LNCAP (cell line): ENCODE measurements around the gene ENTREP3.

Experiments used
- TF ChIP-seq, protein P1 (sequence below): fragments of 450-650 bp; IDR thresholded peaks from 2 replicates; pipeline ENCODE4 v1.5.1; 2017; ENCODE audit warnings: mild to moderate bottlenecking

ENTREP3 gene

DNA sequence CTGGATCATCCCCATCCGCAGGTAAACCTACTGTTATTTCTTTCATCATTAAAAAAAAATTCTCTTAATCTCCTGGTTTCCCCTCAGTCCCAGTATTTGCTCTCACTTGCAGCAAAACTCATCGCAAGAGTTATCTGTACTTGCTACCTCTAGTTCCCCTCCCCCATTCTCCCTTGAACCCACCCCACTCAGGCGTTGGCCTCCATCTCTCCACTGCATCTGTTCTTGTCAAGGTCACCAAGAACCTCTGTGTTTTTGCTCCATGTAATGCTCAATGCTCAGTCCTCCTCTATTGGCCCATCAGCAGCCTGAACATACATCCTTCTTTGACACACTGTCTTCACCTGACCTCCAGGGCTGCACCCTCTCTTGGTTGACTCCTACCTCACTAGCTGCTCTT is 41.4 kb upstream of the ENTREP3 start:
- TF ChIP-seq, protein P1, sequence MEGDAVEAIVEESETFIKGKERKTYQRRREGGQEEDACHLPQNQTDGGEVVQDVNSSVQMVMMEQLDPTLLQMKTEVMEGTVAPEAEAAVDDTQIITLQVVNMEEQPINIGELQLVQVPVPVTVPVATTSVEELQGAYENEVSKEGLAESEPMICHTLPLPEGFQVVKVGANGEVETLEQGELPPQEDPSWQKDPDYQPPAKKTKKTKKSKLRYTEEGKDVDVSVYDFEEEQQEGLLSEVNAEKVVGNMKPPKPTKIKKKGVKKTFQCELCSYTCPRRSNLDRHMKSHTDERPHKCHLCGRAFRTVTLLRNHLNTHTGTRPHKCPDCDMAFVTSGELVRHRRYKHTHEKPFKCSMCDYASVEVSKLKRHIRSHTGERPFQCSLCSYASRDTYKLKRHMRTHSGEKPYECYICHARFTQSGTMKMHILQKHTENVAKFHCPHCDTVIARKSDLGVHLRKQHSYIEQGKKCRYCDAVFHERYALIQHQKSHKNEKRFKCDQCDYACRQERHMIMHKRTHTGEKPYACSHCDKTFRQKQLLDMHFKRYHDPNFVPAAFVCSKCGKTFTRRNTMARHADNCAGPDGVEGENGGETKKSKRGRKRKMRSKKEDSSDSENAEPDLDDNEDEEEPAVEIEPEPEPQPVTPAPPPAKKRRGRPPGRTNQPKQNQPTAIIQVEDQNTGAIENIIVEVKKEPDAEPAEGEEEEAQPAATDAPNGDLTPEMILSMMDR, result no peak

DNA sequence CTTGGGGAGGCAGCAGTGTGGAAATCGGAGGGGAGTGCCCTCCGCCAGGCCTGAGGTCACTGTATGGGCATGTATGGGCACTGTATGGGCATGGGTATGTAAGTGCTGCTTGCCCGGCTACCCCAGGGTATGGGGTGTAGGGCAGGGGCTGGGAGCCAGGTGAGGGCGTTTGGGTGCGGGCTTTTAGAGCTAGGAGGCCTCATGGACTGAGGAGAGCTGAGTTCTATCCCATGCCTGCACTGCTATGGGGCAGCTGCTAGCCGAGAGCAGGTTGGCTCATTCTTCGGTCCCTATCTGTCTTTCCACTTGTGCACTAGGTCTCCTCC is 40.6 kb upstream of the ENTREP3 start:
- TF ChIP-seq, protein P1, result no peak

DNA sequence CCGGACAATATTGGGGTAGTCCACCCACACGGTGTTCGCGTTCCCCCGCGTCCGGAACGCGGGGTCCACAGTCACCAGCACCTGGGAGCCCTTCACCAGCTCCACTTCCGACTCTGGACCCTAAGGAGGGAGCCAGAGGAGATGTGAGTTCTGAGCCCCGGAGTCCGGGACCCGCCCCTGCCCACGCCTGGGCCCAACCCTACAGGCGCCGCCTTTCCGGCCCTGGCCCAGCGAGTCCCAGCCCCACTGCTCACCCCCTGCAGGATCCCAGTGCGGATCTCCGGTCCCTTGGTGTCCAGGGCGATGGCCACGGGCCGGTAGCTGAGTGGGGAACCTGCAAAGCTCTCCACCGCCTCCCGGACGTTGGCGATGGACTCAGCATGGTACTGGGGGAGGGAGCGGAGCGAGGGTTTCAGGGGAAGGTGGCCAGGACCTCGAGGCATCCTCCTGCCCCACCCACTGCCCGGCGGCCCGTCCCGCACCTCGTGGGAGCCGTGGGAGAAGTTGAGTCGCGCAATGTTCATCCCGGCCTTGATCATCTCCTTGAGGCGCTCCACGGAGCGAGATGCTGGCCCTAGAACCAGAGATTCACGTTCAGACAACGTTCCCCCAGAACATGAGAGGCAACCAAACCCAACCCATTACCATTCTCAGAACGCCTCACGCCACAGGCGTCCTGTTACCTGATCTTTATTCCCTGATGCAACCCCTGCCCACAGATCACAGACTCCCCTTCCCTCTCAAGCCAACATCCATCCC is 40.1 kb upstream of the ENTREP3 start:
- TF ChIP-seq, protein P1, result no peak

DNA sequence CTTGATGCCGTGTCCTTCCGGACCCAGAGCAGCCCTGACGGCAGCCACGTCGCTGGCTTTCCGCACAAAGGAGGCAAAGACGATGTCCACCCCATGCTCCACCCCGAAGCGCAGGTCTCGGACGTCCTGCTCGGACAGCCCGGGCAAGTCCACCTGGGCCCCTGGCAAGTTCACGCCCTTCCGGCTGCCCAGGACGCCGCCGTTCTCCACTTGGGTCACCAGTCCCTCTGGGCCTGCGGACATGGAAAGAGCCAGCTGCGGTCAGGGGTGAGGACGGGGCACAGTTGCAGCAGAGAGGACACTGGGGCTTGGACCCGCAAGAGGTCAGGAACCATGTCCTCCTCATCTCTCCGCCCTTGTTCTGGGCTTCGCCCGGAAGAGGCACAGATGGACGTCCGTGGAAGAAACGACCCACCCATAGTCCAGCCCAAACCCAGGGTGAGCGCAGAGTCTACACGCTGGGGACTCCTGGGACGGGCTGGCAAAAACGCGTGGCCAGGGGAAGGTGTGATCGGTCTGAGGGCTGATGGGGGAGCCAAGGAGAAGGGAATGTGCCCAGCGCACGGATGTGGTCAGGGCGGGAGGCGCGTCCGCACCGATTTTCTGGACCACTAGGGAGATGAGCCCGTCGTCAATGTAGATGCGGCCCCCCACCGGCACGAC is 39.4 kb upstream of the ENTREP3 start:
- TF ChIP-seq, protein P1, result no peak

DNA sequence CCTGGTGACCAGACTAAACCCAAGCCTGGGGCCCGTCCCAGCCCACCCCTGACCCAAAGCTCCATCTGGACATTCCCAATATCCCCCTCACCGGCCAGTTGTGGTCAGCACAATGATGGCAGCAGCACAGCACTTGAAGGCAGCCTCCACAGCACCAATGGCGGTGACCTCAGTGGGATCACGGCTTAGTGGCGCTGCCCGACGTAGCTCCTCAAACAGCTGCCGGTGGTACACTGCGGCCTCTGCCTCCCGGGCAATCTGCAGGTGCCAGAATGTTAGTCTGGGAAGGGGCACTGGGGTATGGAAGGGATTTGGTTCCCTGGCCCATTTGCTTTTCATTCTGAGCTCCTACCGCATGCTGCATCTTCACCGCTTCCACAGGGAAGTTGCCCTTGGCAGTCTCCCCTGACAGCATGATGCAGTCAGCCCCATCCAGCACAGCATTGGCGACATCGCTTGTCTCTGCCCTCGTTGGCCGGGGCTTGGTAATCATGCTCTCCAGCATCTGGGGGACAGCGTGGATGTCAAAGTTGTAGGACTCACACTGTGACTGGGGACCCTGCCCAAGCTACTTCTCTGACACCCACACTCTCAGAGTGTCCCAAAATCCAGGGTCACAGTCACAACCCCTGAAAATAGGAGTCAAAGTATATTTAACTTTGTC is 37.9 kb upstream of the ENTREP3 start:
- TF ChIP-seq, protein P1, result no peak

DNA sequence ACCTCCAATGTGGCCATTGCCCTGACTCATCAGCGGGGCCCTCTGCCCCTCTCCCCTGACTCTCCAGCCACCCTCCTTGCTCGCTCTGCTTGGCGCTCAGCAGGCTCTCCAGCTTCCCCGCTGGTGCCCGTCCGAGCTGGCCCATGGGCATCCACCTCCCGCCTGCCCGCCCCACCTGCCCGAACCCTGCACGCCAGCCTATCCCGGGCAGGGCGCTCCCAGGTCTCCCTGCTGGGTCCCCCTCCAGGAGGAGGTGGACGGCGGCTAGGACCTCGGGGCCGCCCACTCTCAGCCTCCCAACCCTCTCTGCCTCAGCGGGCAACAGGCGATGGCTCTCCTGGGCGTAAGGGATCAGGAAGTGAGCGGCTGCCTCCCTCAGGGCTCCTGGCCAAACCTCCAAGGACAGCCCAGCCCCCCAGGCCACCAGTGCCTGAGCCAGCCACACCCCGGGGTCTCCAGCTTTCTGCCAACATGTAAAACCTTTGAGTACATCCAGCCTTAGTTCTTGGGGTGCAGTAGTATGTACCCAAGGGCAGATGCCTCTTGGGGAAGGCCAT is 32.8 kb upstream of the ENTREP3 start:
- TF ChIP-seq, protein P1, result no peak

DNA sequence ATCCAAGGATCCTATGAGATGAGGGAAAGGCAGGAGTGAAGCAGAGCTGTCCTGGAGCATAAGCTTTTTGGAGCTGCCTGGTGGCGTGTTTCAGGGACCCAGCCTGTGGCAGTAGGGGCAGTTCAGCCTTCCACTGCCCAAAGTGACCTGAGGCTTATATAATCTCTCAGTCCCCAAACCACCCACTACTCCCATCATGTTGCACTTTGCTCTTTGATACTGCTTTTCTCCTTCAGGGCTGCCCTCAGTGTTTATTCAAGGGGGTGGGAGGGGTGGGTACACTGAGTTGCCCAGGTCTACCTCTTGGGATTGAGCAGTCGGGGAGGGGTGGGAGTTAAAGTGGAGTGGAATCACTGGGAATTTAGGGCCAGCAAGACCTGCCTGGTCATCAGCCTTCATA is 31.3 kb upstream of the ENTREP3 start:
- TF ChIP-seq, protein P1, result no peak
